Gastrocnemius medialis (tissue), 4 donors: Measurements from ENCODE around the gene DNM3. TPM values are rescaled to one million over a fixed set of nuclear protein-coding genes. Genes with fewer than 3 reads are reported as not detected.

Experiments used
- ATAC-seq, 2 donors: fragments of 150-250 bp; one replicate each; pipeline ENCODE4 v1.9.1; 2016
- DNase-seq, 2 donors: peaks; one replicate each; pipeline ENCODE4 v3.0.0-alpha.2; 2019
- H3K27ac ChIP-seq, 4 donors: fragments of 200-600 bp; sonication (generic); 1 replicate in 1 of 4; 2 replicates in 3 of 4; pipeline ENCODE4 v1.5.1; 2016 to 2018; ENCODE audit warnings: mild to moderate bottlenecking in 2 of 4, moderate library complexity in 1 of 4
- H3K27me3 ChIP-seq, 3 donors: fragments of 200-600 bp; sonication (generic) in 2 of 3; 1 replicate in 1 of 3; 2 replicates in 2 of 3; pipeline versions ENCODE4 v1.5.1 to v1.6.0; 2016 to 2019; ENCODE audit warnings: mild to moderate bottlenecking in 1 of 3, moderate library complexity in 1 of 3
- H3K36me3 ChIP-seq, 2 donors: fragments of 200-600 bp; sonication (generic) in 1 of 2; one replicate each; pipeline ENCODE4 v1.5.1; 2017 to 2018
- H3K4me1 ChIP-seq, 2 donors: fragments of 200-600 bp; sonication (generic) in 1 of 2; one replicate each; pipeline ENCODE4 v1.5.1; 2016 to 2017; ENCODE audit warnings: mild to moderate bottlenecking in 2 of 2
- H3K4me3 ChIP-seq, 4 donors: fragments of 200-600 bp; sonication (generic) in 3 of 4; 1 replicate in 1 of 4; 2 replicates in 3 of 4; pipeline ENCODE4 v1.5.1; 2016 to 2019; ENCODE audit warnings: mild to moderate bottlenecking in 2 of 4
- H3K9me3 ChIP-seq, 3 donors: fragments of 200-600 bp; sonication (generic) in 2 of 3; 1 replicate in 1 of 3; 2 replicates in 2 of 3; pipeline ENCODE4 v1.5.1; 2016 to 2019
- CTCF ChIP-seq, 5 experiments: fragments of 450-650 bp in 3 of 5; fragments of 200-600 bp in 2 of 5; sonication (generic) in 2 of 5; IDR thresholded peaks in 4 of 5; conservative IDR thresholded peaks in 1 of 5; 1 replicate in 4 of 5; 2 replicates in 1 of 5; pipeline ENCODE4 v1.5.1; 2016 to 2019; ENCODE audit warnings: antibody characterized with exemption in 5 of 5, mild to moderate bottlenecking in 3 of 5, moderate library complexity in 3 of 5
- POLR2A ChIP-seq, 2 donors: fragments of 450-650 bp; IDR thresholded peaks; one replicate each; pipeline ENCODE4 v1.6.1; 2017; ENCODE audit warnings: antibody characterized with exemption in 2 of 2, mild to moderate bottlenecking in 2 of 2, moderate library complexity in 2 of 2
- in situ Hi-C, 4 donors: fragments of 200-750 bp; cut with MboI; loops; one replicate each; pipeline versions ENCODE4 v1.15.0 to v1.8.0; 2017; ENCODE audit warnings: low sequenced_read_pairs in 4 of 4
- intact Hi-C: fragments of 100-400 bp; cut with DNase I; formaldehyde crosslinking; loops from one replicate; pipeline ENCODE4 v1.15.1; 2023; ENCODE audit warnings: low total_unique reads
- total RNA-seq, 4 donors: library from RNA; depleted of rRNA; stranded (reverse); fragments of >200 nt; gene quantifications; one replicate each; pipeline versions ENCODE4 v1.1.0 to v1.2.3, GENCODE V29; 2016

The DNM3 gene
- total RNA-seq, 4 donors from 2014 or later: 0.35 to 1.6 (median 1.1) TPM

DNA sequence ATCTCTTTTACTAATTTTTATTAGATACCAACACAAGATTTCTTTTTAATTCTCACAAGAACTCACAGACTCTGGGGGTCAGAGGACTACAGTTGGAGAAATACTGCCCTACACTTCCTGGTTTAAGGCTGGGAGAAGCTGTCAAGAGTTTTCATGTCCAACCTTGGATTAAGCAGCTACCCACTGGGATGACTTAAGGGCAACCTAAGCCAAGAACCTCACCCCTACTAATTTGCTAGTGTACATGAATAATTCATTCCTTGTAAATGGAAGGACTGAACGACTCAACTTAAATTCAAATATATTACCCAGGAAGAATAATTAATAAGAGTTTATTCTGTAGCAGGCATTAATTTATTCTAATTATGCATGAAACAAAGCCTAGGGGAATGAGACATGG is 396.9 kb downstream of the DNM3 start:
- Histone ChIP-seq H3K27ac (no peak overlapping the region), H3K9me3 (no peaks in the 10 kb centered on the region), H3K36me3 (no peaks in the 10 kb centered on the region), H3K4me1 (no peaks in the 10 kb centered on the region), H3K27me3 (no peaks in the 10 kb centered on the region), H3K4me3 (no peak overlapping the region)
- intact Hi-C loops (no loop called here), in situ Hi-C loops (no loop called here)
- no peak for ATAC-seq
- TF ChIP-seq POLR2A (IDR thresholded peaks at IDR 0.05) (no peak), CTCF (IDR thresholded peaks at IDR 0.05 in 4 of 5, conservative IDR thresholded peaks at IDR 0.05 in 1 of 5) (no peak)
- DNase-seq: no peak

DNA sequence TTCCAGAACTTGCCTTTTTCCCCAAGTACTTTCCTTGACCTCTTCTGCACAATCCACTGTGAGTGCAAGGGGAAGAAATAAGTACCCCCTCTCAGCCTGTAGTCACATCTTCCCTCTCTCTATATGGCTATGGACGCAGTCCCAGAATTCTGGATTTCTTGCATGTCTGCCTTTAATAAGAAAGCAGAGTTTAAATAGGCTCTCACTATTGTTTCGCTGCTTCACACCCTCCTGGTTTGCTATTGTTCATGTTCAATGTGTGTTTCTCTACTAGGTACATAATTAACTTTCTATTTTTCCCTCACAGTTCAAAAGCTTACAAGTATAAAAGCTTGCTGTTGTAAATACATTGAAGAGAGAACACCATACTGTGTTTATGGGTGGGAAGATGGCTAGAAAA is 397.7 kb downstream of the DNM3 start:
- no peak for TF ChIP-seq POLR2A (IDR thresholded peaks at IDR 0.05)
- TF ChIP-seq CTCF (IDR thresholded peaks at IDR 0.05 in 4 of 5, conservative IDR thresholded peaks at IDR 0.05 in 1 of 5): no peak
- Histone ChIP-seq H3K36me3 (no peaks in the 10 kb centered on the region), H3K9me3 (no peaks in the 10 kb centered on the region), H3K27me3 (no peaks in the 10 kb centered on the region), H3K4me3 (no peak overlapping the region), H3K27ac (no peak overlapping the region), H3K4me1 (no peaks in the 10 kb centered on the region)
- ATAC-seq (no peak), DNase-seq (no peak)
- intact Hi-C loops (no loop called here), in situ Hi-C loops (no loop called here)

DNA sequence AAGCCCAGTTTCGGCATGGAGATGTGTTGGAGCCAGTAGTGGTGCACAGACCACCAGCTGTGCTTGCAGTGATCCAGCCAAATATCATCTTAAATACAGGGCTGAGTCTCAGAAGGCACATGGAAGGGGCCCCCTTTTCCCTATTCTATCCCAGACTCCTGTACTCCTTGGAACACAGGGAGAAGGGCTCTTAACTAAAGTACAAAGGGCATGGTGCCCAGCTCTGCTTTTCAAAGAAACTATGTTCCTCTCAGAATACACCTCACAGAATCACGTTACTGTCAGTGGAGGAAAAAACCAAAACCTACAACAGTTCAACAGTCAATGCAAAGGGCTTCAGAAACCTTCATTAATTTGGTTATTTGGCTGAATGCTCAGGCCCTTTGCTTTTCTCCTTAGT is 398.6 kb downstream of the DNM3 start:
- Histone ChIP-seq H3K4me1 (no peaks in the 10 kb centered on the region), H3K36me3 (no peaks in the 10 kb centered on the region), H3K27ac (no peak overlapping the region), H3K9me3 (no peaks in the 10 kb centered on the region), H3K4me3 (no peak overlapping the region), H3K27me3 (no peaks in the 10 kb centered on the region)
- in situ Hi-C loops (no loop called here), intact Hi-C loops (no loop called here)
- TF ChIP-seq POLR2A (IDR thresholded peaks at IDR 0.05) (no peak), CTCF (IDR thresholded peaks at IDR 0.05 in 4 of 5, conservative IDR thresholded peaks at IDR 0.05 in 1 of 5) (no peak)
- ATAC-seq (no peak), DNase-seq (no peak)

DNA sequence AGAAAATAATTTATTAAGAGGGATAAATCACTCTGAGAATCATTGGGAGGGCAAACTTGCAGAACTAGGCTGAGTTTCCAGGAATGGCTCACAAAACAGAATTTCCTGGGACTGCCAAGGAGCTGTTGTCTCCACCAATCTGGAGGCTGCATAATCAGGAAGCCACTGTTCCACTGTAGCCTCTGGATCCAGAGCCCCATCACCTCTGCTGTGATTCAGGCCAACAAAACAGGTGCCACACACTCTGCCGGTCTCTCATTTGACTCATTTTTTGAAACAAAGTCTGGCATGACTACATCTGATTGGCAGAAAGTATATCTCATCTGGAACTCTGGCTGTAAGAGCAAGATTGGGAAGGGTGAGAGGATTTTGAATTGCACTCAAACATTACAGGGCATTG is 400.2 kb downstream of the DNM3 start:
- intact Hi-C loops: no loop called here
- in situ Hi-C loops: no loop called here
- H3K36me3 ChIP-seq: no peaks in the 10 kb centered on the region
- no peaks in the 10 kb centered on the region for H3K9me3 ChIP-seq
- TF ChIP-seq POLR2A (IDR thresholded peaks at IDR 0.05) (no peak), CTCF (IDR thresholded peaks at IDR 0.05 in 4 of 5, conservative IDR thresholded peaks at IDR 0.05 in 1 of 5) (no peak)
- no peaks in the 10 kb centered on the region for H3K27me3 ChIP-seq
- H3K27ac ChIP-seq: no peak overlapping the region
- DNase-seq: no peak
- no peaks in the 10 kb centered on the region for H3K4me1 ChIP-seq
- ATAC-seq: no peak
- H3K4me3 ChIP-seq: no peak overlapping the region

GRCh38 chr1:172244865-172245264 is 403.6 kb downstream of the DNM3 start:
- ATAC-seq: no peak
- no peak for DNase-seq
- H3K4me3 ChIP-seq: no peak overlapping the region
- H3K27ac ChIP-seq: no peak overlapping the region
- H3K9me3 ChIP-seq: no peaks in the 10 kb centered on the region
- intact Hi-C loops (no loop called here), in situ Hi-C loops (no loop called here)
- TF ChIP-seq CTCF (IDR thresholded peaks at IDR 0.05 in 4 of 5, conservative IDR thresholded peaks at IDR 0.05 in 1 of 5) (no peak), POLR2A (IDR thresholded peaks at IDR 0.05) (no peak)
- H3K27me3 ChIP-seq: no peaks in the 10 kb centered on the region
- H3K4me1 ChIP-seq: no peaks in the 10 kb centered on the region
- no peaks in the 10 kb centered on the region for H3K36me3 ChIP-seq
